Measurements from ENCODE around the gene CDHR5. TPM values are rescaled to one million over a fixed set of nuclear protein-coding genes. Genes with fewer than 3 reads are reported as not detected.

Gene CDHR5
- total and polyA plus RNA-seq, 2 donors from 2014 or later, result 7.0 to 45.6 TPM

GRCh38 chr11:665704-666281 lies 41.0 kb upstream of the CDHR5 start:
- no peak overlapping the region for H3K4me3 ChIP-seq (ENCODE audit: low read length in 3 of 3)
- TF ChIP-seq CTCF (IDR thresholded peaks at IDR 0.05; ENCODE audit: borderline replicate concordance, extremely low read depth, insufficient read depth), result no peak
- no peak overlapping the region for H3K9ac ChIP-seq (ENCODE audit: low read length in 3 of 3)
- peaks cover 3 to 7% (median 3%) of the 10 kb centered on the region in 3 donors for H3K36me3 ChIP-seq (ENCODE audit: control insufficient read depth in 2 of 3, insufficient read depth in 3 of 3, low read length in 3 of 3)
- H3K9me3 ChIP-seq (ENCODE audit: control insufficient read depth in 2 of 3, insufficient read depth in 1 of 3, low read length in 3 of 3), result no peaks in the 10 kb centered on the region
- H3K27me3 ChIP-seq (ENCODE audit: control insufficient read depth, insufficient read depth, low read length), result no peaks in the 10 kb centered on the region
- DNase-seq (peak in 1 of 5 donors; percentile 34), FAIRE-seq (no peak)
- H3K27ac ChIP-seq (ENCODE audit: low read depth in 2 of 2, low read length in 2 of 2), result peak overlapping the region; percentile 17 to 65
- peaks cover 0 to 8% (median 5%) of the 10 kb centered on the region in 3 donors for H3K4me1 ChIP-seq (ENCODE audit: control insufficient read depth in 2 of 3, insufficient read depth in 2 of 3, low read depth in 1 of 3, low read length in 3 of 3)
- intact Hi-C loops (cut with DNase I), result no loop called here

- Histone ChIP-seq H3K9ac (ENCODE audit: low read length in 3 of 3) (no peak overlapping the region), H3K4me1 (ENCODE audit: control insufficient read depth in 2 of 3, insufficient read depth in 2 of 3, low read depth in 1 of 3, low read length in 3 of 3) (peaks cover 0 to 8% (median 5%) of the 10 kb centered on the region in 3 donors), H3K27ac (ENCODE audit: low read depth in 2 of 2, low read length in 2 of 2) (peak overlapping the region in 1 of 2 donors; percentile 65), H3K9me3 (ENCODE audit: control insufficient read depth in 2 of 3, insufficient read depth in 1 of 3, low read length in 3 of 3) (no peaks in the 10 kb centered on the region), H3K36me3 (ENCODE audit: control insufficient read depth in 2 of 3, insufficient read depth in 3 of 3, low read length in 3 of 3) (peaks cover 3 to 7% (median 3%) of the 10 kb centered on the region in 3 donors), H3K4me3 (ENCODE audit: low read length in 3 of 3) (no peak overlapping the region), H3K27me3 (ENCODE audit: control insufficient read depth, insufficient read depth, low read length) (no peaks in the 10 kb centered on the region)
- no peak for TF ChIP-seq CTCF (IDR thresholded peaks at IDR 0.05; ENCODE audit: borderline replicate concordance, extremely low read depth, insufficient read depth)
- DNase-seq (peak in 2 of 5 donors; percentile 21 to 82), FAIRE-seq (no peak)
- intact Hi-C loops (cut with DNase I), result no loop called here
These were observed 40.4 kb upstream of the CDHR5 start for GRCh38 chr11:665062-665703.

GRCh38 chr11:662689-663274 lies 38.0 kb upstream of the CDHR5 start:
- no peaks in the 10 kb centered on the region for H3K27me3 ChIP-seq (ENCODE audit: control insufficient read depth, insufficient read depth, low read length)
- DNase-seq, result peak in 3 of 5 donors; percentile 48 to 86 (median 57)
- no peak for FAIRE-seq
- H3K9me3 ChIP-seq (ENCODE audit: control insufficient read depth in 2 of 3, insufficient read depth in 1 of 3, low read length in 3 of 3), result no peaks in the 10 kb centered on the region
- H3K4me3 ChIP-seq (ENCODE audit: low read length in 3 of 3), result no peak overlapping the region
- no peak overlapping the region for H3K27ac ChIP-seq (ENCODE audit: low read depth in 2 of 2, low read length in 2 of 2)
- H3K4me1 ChIP-seq (ENCODE audit: control insufficient read depth in 2 of 3, insufficient read depth in 2 of 3, low read depth in 1 of 3, low read length in 3 of 3), result peaks cover 0 to 8% (median 5%) of the 10 kb centered on the region in 3 donors
- intact Hi-C loops (cut with DNase I), result no loop called here
- TF ChIP-seq CTCF (IDR thresholded peaks at IDR 0.05; ENCODE audit: borderline replicate concordance, extremely low read depth, insufficient read depth), result peak; percentile 72
- peaks cover 3 to 7% (median 3%) of the 10 kb centered on the region in 3 donors for H3K36me3 ChIP-seq (ENCODE audit: control insufficient read depth in 2 of 3, insufficient read depth in 3 of 3, low read length in 3 of 3)
- H3K9ac ChIP-seq (ENCODE audit: low read length in 3 of 3), result no peak overlapping the region

Measured in kidney (tissue), 14 donors.